ENCODE measurements around the gene FARP2. TPM values are rescaled to one million over a fixed set of nuclear protein-coding genes. Genes with fewer than 3 reads are reported as not detected.
"Not testable (repeated sequence)": the region's sequence is repeated elsewhere in the genome, so short reads cannot be mapped to it uniquely, and the experiment has no call there.

The FARP2 gene
- polyA plus RNA-seq, 3 donors, result 51.7 to 59.8 (median 59.2) TPM

- not testable (repeated sequence) for DNase-seq
Measured at GRCh38 chr2:241453919-241454318, 97.8 kb downstream of the FARP2 start.

DNA sequence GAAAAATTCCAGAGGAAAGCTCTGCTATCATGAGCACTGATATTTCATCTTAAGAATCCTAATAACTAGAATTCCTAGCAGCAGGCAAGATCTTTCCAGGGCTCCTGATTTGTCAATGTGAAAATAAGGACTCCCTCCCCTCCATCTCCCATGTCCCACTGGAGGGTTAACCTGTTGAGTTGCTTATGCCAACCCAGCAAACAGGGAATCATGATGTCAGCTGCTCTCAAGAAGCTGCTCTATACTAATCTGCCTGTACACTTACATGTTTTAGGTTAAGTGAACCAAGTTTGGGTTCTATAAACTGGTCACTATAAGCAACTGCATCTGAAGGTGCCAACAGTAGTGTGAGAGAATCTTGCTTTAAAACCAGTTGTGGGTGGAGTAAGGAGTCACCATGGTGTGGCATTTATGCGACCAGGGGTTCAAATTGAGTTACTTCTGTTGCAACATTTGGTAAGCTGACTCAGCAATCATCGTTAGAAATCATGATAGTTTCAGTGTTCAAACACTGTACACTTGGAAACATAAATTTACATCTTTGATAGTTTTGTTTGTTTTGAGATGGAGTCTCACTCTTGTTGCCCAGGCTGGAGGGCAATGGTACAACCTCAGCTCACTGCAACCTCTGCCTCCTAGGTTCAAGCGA lies 98.9 kb downstream of the FARP2 start:
- no peak for DNase-seq

GRCh38 chr2:241456546-241456945 lies 100.5 kb downstream of the FARP2 start:
- no peak for DNase-seq

GRCh38 chr2:241458687-241459086 lies 102.6 kb downstream of the FARP2 start:
- DNase-seq, result no peak

DNA sequence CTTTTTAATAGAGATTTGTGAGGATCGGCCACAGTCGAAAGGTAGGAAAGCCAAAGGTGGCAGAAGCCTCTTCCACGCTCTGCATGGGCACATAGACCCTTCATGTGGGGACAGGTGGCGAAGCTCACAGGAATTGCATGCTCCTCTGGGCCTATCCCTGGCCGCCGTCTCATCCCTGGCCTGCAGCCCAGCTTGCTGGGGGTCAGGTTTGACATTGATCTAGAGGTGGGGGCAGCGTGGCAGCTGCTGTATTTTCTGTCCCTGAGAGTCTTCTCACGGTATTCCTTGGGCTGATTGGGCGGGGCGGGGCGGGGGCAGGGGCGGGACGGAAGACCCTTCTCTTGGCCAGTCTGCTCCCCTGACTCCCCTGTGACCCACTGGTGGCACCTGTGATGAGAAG lies 103.4 kb downstream of the FARP2 start:
- no peak for DNase-seq

DNA sequence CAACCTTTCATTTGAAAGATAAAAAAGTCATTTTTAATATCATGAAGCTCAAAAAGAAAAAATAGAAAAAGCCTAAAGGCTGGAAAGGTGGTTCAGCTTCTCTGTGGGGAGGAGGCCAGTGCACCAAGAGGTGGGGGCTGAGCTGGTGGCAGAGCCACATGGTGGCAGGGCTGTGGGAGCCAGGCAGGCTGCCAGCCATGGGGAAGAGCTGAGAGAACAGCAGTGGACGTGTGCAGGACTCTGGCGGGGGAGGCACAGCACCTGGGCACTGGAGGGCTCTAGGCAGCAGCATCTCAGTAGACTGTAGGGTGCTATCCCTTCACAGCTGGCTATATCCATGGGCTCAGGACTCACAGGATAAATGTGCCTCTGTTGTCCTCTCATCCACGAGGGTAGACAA lies 104.5 kb downstream of the FARP2 start:
- no peak for DNase-seq

GRCh38 chr2:241461693-241462677 lies 105.9 kb downstream of the FARP2 start:
- no peak for DNase-seq

- DNase-seq, result no peak
Measured at GRCh38 chr2:241463276-241464135, 107.4 kb downstream of the FARP2 start.

GRCh38 chr2:241465543-241465942 lies 109.5 kb downstream of the FARP2 start:
- no peak for DNase-seq

DNA sequence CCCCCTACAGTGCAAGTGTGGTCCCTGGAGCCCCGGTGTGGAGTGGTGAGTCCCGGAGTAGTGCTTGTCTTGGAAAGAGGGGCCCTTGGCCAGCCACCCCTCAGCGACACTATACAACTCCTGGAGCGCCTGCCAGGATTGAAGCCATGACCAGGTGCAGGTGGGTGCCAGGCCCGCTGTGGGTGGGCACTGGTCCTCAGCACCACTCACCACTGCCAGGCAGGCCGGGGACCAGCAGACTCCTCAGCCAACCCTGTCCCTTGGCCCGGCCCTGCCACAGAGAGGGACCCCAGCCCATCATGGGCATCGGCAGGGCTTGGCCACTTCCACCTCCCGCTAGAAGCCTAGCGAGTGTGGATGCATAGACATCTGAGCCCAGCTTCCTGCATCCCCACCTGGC lies 110.1 kb downstream of the FARP2 start:
- DNase-seq, result no peak

DNA sequence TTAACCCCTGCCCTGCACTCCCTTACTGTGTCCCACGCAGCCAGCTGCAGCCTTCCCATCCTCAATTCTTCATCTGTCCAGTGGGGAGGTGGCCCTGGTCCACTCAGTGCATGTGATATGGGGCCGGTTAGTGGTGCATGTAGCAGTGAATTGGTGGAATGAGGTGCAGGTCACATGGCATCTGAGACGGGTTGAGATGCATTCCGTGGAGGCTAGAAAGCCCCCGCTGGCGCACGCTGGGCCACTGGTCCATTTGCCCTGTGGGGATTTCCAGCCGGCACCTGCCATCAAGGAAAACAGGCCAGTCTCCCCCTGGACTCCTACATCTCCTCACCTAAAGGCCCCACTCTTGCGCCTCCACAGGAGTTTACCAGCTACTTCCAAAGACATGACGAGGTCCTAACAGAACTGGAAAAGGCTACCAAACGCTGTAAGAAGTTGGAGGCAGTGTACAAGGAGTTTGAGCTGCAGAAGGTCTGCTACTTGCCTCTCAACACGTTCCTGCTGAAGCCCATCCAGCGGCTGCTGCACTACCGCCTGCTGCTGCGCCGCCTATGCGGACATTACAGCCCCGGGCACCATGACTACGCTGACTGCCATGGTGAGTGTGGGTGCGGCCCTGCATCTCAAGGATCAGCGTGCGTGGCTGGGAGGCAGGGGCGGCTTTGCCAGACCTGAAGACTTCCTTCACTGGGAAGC lies 111.8 kb downstream of the FARP2 start:
- DNase-seq, result no peak

DNA sequence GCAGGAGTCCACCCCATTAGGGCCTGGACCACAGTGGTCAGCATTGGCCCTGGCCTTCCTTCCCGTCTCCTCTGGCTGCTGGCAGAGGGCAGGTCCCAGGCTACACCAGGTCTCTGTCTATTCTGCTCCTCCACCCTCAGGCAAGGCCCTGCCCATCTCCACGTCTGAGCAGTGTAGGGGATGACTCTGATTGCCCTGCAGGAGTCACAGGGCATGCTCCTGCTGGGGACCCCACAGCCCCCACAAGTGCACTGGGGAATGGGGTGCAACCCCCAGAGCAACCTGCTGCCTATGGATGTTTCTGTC lies 112.3 kb downstream of the FARP2 start:
- no peak for DNase-seq

- no peak for DNase-seq
Measured at GRCh38 chr2:241469746-241470145, 113.7 kb downstream of the FARP2 start.

DNA sequence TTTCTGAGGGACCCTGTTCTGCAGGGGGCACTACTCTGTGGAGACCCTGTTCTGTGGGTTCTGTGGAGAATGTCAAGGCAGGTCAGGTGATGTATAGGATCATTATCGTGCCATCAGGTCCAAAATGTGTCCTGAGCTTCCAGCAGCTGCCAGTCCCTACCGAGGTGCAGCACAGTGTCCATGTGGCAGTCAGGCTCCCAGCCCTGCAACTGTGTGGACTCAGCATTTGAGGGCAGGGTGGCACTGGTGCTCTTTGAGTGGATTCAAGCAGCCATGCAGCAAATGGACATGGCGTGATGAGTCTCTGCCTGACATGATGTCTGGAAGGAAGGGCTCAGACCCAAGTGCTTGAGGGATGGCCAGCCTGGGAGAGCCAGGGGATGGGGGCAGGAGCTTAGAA lies 117.3 kb downstream of the FARP2 start:
- no peak for DNase-seq

GRCh38 chr2:241475267-241475666 lies 119.2 kb downstream of the FARP2 start:
- DNase-seq, result no peak

GRCh38 chr2:241478166-241478565 lies 122.1 kb downstream of the FARP2 start:
- DNase-seq, result no peak

DNA sequence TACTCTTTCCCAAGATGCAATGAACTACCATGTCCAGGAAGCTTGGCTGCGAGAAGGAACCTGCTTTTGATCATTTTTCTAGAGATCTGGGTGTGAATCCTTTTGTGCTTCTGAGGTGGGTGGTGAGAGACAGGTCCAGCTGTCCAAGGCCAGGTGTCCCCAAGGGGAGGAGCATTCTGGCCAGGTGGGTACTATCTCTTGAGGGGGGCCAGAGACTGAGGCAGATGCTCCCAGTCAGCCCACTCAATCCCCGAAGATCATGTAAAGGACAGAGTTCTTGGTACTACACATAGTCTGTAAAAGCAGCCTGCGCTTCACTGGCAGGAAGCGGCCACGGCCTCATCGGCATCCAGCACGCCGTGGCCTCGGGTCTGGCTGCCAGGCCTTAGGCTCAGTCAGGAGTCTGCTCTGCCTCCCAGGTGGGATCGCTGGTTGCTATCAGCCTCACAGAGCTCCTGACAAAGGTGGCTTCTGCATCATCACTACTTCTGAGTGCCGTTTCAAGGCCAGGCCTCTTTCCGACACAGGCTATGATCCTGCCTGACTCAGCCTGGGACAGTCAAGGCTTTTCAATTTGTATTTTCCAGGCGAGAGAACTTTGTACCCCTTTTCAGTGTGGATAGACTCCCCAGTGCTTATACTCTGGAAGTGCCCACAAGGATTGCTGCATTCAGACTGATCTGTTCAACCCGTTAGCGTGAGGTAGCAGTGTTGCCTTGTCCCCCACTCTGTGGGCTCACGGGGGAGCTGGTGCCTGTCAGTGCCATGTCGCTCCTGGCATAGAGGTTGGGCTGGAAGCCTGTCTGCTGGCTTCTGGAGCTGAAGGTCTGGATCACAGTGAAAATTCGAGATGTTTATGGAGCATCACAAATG lies 123.2 kb downstream of the FARP2 start:
- DNase-seq, result no peak

DNA sequence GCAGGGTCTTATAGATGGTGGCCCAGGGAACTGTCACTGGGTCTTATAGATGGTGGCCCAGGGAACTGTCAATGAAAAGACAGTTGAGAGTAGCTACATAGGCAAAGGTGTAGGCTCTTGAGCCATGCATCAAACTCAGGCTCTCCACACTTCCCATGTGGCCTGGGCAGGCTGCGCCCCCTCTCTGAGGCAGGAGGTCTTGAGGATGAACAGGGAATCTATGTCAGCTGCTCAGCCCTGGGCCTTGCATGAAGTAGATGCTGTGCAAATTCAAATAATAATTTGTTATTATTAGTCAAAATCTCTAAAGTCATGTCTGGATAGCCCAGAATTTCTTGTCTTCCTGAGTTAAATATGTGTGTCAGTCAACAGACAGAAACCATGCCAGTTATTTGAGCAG lies 125.6 kb downstream of the FARP2 start:
- no peak for DNase-seq

DNA sequence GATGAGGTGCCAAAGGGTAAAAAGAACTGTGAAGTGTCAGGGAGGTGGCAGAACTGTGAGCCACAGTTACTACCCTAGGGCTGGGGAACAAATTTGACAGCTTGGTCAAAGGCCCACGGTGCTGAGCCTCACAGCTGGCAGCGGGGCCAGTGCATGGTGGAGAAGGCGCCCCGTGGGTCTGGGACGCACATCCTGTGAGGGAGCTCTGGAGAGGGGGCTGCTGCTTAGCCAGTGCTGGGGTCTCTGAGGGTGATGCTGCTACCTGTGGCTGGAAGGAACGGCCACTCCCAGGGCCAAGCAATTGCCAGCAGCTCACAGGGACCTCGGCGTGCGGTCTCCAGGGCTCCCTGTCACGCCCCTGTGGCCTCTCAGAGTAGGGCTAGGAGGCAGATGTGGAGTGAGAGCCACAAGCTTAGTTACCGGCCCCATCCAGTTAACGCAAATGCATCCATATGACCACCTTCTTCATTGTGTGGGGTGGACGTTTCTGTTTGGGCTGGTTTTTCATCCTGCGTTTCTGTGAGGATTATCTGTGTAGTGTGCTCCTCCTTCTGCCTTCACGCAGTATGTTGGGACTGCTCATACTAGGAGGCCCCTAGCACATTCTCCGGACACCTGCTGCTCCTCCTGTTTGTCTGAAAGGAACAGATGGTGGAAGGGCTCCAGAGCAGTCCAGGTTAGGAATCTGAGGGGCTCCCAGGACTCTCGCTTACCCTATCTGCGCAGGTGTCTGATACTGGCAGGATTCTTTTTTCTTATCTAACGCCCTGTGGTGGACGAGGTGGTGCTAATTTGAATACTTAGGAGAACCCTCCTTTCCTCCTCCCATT lies 126.3 kb downstream of the FARP2 start:
- no peak for DNase-seq

GRCh38 chr2:241483305-241483704 lies 127.2 kb downstream of the FARP2 start:
- DNase-seq, result no peak

Measured in renal pelvis (tissue), 4 donors.